Measurements from ENCODE around the gene DDI2.

- TF ChIP-seq, protein P1, sequence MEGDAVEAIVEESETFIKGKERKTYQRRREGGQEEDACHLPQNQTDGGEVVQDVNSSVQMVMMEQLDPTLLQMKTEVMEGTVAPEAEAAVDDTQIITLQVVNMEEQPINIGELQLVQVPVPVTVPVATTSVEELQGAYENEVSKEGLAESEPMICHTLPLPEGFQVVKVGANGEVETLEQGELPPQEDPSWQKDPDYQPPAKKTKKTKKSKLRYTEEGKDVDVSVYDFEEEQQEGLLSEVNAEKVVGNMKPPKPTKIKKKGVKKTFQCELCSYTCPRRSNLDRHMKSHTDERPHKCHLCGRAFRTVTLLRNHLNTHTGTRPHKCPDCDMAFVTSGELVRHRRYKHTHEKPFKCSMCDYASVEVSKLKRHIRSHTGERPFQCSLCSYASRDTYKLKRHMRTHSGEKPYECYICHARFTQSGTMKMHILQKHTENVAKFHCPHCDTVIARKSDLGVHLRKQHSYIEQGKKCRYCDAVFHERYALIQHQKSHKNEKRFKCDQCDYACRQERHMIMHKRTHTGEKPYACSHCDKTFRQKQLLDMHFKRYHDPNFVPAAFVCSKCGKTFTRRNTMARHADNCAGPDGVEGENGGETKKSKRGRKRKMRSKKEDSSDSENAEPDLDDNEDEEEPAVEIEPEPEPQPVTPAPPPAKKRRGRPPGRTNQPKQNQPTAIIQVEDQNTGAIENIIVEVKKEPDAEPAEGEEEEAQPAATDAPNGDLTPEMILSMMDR (IDR thresholded peaks at IDR 0.05; ENCODE audit: insufficient read depth, low read depth, low read length) = no peak
- no peak for TF ChIP-seq EZH2 (IDR thresholded peaks at IDR 0.05; ENCODE audit: insufficient read depth, low read length)
Observed at GRCh38 chr1:15684042-15684461, 66.8 kb downstream of the DDI2 start, which contains the start of gene PLEKHM2.
